ENCODE data around the gene PITRM1.
A peak's percentile ranks its signal among the peaks of the same experiment; 100 is the strongest.
"Not testable (repeated sequence)": the region's sequence is repeated elsewhere in the genome, so short reads cannot be mapped to it uniquely, and the experiment has no call there.

The PITRM1 gene

DNA sequence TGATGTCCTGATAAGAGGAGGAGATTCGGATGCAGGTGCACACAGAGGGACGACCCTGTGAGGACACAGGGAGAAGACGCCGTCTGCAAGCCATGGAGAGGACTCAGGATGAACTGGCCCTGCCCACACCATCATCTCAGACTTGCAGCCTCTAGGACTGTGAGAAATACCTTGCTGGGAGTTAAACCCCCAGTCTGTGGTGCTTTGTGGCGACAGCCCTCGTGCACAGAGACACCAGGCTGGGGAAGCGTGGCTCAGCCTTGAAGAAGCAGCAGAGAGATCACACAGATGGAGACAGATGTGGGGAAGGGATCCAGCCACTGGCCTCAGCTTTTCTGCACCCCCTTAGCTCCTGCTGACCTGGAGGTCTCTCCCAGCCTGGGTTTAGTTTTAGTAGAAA lies 26.3 kb upstream of the PITRM1 start:
- no peak for DNase-seq

DNA sequence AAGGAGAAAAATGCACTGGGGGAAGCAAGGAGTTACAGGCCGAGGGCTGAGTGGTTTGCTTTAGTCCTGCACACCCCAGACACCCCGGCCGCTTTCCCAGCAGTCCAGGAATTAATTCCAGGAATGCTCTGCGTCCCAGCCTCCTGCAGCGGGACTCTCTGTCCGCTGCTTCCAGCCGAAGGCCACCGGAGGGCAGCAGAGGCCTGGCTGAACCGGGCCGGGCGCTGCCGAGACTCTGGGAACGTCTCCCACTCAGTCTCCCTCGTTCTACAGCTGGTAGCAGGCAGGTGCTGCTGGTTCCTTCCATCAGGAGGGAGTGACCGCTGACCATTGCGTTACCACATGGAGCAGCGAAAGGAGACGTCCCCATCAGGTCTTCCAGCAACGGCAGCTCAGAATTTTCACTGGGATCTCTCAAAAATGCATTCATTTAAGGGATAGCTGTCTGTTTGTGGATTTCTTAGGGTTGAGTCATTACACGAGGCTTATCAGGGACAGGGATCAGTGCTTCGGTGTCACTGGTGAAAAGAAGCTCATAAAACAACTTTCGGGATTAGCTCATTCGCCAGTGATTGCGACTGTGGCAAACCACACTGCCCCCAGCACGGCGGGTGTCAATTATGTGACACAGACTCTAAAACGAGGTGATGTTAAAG lies 24.9 kb upstream of the PITRM1 start:
- DNase-seq: peak; percentile 88

DNA sequence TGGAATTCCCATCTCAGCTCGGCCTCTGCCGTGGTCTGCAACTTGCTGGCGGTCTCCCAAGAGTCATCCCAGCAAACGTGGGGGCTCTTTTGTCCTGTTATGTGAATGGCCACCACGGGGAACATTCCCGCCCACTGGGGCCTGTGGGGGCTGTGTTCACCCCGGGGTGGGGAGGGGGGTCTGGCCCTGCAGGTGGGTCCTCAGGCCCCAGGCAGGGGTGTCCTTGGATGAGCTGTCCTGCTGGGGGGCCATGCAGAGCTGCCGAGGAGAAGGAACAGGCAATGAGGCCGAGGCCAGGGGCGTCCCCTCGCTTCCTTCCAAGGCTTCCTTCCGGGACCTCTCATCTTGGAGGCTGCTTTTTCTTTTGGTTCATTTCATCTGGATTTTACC lies 24.4 kb upstream of the PITRM1 start:
- no peak for DNase-seq

DNA sequence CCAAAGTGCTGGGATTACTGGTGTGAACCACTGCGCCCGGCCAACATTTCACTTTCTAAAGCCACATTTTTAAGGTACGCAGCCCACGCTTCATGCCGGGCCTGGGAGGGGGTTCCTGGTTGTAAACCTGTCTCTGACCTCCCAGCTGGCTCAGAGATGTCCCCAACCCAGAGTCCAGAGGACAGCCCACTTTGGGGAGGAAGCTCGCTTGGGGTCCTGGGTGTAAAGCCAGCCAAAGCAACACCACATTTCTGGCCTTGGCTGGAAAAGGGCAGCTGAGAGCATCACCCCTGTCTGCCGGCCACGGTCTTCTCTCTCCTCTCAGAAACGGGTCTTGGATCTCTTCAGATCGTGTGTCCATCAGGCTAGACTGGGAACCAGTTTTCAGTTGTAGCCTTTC lies 23.9 kb upstream of the PITRM1 start:
- no peak for DNase-seq

DNA sequence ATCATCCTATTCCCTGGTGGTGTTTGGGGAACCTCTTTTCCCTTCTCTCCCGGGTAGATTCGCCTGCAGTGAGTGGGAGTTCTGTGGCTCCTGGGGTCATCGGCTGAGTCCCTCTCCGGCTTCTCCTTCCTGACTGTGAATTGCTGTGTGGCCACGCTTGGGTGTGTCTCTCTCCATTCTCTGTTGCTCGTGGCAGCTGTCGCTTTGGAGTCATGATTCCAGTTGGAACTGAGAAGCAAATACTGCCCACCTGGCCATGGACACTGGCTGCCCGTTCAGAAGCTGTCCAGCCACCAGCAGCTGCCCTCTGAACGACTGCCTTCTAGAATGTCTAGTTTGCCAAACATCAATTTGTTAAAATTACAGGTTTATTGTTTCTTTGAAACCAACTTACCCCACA lies 23.1 kb upstream of the PITRM1 start:
- DNase-seq: no peak

DNA sequence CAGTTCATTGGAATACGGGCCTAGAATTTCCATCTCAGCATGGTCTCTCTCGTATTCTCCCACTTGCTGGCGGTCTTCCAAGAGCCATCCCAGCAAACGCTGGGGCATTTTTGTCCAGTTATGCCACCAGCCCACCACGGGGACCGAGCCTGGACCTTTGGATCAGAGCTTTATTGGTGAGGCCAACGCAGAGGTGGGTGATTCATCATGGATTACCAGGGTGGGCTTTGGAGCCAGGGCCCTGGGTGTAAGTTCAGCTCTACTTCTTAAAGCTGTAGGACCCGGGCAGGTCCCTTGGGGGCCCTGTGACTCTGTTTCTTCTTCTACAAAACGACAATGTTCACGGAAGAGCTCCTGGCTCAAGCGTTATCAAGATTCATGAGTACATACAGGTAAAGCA lies 22.7 kb upstream of the PITRM1 start:
- no peak for DNase-seq

DNA sequence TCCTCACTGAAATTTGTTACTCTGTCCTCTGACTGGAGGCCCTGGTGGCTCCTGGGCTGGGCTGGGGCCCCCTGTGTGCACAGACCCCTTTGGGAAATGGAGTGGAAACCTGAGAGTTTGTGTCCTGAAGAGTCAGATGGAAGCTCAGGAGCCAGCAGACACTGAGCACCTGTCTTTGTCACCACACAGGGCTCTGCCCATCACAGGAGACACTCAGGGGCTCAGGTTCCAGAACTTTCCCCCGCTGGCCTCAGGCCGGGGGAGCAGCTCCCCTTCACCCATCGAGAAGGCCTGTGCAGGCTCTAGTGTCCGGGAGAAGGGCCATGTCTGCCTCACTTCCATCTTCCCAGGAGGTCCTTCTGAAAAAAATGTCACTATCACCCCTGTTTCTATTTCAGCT lies 22.3 kb upstream of the PITRM1 start:
- DNase-seq: no peak

DNA sequence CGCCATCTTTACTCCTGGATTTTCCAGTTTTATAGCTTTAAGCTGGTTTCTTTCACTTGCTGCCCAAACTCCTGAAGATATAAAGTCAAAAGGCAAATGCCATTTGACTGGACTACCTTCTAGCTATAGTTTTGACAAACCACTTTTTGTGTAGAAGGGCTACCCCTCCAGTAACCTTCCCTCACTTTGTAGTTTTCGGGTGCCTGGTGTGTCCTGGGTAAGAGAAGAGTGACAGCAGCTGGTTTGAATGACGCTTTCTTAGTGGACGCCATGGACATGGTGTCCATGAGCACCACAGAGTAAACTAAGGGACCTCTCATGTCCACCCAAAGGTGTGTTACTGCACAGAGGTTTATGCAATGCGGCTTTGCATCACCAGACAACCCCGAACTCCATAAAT lies 21.2 kb upstream of the PITRM1 start:
- no peak for DNase-seq

DNA sequence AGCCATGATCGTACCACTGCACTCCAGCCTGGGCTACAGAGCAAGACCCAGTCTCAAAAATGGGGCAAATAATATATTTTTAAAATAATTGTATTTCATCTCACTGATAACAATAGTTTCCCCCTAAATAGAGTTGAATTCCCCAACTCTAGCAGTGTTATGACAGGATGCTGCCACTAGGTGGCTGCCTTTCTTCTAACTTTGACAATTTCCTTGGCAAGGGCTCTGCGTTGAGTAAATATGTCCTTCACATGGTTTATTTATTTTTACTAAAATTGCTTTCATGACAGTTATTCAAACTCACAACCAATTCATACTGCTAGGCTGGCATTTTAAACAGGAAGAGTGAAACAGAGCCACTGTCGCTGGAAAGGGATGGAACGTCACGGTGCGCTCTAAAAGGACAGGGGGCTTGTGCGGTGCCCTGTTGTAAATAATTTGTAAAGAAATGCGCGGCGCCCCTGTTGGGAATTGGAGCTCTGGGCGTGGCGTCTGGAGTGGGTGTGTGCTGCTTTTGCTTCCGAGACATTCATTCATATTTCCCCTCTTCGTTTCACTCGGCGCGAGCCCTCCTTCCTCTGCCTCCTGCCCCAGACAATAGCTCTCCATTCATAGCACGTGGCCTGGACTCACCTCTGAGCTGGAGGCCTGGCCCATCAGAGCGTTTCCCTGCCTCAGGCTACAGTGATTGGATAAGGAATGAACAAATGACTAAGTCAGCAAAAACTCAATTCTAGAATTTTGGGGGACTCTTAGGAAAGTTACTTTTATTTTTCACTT lies 20.5 kb upstream of the PITRM1 start:
- DNase-seq: peak; percentile 44

DNA sequence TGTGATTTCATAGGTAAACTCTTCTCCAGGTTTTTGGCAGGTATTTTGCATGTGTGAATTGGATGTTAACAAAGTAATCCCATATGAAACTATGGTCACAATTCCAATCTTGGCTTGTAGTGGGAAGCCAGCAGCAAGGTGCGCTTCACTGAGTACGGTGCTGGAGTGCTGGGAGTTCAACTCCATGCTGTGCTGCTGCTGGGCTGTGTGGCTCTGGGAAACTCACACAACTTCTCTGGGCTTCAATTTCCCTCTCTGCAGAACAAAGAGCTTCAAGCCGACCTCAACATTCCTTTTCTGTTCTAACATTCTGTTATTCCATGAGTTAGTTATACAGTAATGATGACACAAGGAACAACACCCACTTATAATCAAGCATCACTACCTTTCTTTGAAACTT lies 18.2 kb upstream of the PITRM1 start:
- DNase-seq: no peak

DNA sequence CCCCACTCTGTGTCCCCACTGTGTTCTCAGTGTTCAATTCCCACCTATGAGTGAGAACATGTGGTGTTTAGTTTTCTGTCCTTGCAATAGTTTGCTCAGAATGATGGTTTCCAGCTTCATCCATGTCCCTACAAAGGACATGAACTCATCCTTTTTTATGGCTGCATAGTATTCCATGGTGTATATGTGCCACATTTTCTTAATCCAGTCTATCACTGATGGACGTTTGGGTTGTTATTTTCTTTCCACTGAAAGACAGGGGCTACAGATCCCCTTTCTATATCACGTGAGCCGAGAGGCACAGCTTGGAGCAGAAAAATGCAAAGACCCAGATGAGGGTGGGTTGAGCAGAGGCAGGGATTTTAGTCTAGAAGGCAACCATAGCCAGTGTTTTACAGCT lies 14.6 kb upstream of the PITRM1 start:
- not testable (repeated sequence) for DNase-seq

DNA sequence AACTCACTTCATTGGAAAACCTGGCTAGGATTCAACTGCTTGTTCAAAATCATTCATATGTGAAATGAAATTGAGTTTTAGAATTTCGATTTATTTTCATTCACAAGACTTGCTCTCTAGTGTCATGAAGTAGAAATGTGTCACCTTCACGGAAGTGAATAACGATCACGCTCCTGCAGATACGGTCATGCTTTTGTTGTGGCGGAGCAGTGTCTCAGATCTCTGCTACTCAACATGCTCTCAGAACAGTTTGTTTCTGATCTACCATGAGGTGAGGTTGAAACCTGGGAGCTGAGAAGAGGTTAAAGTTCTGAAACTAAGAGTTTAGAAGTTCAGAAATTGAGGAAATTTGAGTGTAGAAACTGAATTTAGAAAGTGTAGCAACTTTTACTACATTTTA lies 13.8 kb upstream of the PITRM1 start:
- no peak for DNase-seq

DNA sequence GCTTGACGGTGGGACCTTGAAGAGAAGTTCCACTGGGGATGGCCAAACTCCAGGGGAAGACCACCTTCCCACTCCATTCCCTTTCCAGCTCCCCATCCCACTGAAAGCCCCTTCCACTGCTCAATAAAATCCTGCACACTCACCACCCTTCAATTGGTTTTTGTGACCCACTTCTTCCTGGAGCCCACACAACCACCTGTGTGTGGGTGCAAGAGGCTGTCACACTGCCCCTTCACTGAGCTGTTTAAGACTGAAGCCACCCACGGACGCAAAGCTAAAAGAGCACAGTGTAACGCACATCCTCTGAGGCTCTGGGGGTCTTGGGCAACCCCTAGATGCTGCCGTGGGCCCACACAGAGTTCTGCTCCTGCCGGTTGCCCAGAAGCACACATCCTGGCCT lies 12.8 kb upstream of the PITRM1 start:
- no peak for DNase-seq

DNA sequence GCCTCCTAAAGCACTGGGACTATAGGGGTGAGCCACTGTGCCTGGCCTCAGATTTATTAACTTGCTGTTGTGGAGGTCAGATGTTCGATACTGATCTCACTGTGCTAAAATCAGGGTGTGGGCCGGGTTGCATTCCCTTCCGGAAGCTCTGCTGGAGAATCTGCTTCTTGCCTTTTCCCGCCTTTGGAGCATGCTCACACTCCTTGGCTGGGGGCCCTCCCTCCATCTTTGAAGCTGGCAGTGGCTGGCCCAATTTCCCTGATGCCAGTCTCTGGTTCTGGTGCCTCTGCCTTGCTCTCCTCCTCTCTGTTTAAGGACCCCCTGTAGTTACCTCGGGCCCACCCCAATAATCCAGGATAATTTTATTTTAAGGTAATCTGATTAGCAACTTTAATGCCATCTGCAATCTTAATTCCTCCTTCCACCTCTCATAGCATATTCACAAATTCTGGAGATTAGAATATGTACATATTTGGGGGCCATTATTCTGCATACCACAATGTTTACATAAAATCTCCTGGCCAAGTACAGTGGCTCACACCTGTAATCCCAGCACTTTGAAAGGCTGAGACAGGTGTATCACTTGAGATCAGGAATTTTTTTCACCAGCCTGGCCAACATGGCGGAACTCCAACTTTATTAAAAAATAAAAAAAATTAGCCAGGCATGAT lies 7.9 kb upstream of the PITRM1 start:
- DNase-seq: no peak

DNA sequence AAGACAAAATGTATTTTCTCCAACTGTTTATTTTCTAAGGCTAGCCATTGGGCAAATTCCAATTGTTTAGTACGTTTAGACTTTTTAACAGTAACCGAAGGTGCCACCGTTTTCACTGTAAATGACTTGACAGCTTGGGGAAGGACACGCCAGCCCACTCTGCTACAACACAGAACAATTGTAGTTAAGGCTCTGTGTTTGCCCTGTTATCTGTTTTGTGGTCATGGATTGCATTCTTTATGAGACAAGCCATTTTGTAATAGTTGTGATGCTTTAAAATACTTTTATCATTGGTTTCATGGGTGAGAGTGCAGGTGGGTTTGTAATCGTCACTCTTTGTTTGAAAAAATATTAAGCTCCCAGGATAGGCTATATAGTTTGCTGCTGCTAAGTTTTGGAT lies 6.6 kb upstream of the PITRM1 start:
- no peak for DNase-seq

DNA sequence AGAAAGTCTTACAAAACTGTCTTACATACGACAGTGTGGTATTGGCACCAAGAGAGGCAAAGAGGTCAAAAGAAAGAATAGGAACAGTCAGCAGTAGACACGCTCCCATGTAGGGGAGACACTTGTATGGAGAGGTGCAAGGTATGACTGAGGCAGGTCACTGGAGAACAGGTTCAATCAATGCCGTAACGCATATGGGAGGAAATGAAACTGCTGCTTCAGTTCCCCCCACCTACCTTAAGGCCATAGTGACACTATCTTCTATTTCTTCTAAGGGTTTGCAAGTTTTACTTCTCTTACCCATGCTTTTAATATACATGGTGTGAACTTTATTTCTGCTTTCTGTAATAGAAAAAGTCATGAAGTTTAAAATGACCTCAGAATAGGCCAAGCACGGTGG lies 5.5 kb upstream of the PITRM1 start:
- no peak for DNase-seq

DNA sequence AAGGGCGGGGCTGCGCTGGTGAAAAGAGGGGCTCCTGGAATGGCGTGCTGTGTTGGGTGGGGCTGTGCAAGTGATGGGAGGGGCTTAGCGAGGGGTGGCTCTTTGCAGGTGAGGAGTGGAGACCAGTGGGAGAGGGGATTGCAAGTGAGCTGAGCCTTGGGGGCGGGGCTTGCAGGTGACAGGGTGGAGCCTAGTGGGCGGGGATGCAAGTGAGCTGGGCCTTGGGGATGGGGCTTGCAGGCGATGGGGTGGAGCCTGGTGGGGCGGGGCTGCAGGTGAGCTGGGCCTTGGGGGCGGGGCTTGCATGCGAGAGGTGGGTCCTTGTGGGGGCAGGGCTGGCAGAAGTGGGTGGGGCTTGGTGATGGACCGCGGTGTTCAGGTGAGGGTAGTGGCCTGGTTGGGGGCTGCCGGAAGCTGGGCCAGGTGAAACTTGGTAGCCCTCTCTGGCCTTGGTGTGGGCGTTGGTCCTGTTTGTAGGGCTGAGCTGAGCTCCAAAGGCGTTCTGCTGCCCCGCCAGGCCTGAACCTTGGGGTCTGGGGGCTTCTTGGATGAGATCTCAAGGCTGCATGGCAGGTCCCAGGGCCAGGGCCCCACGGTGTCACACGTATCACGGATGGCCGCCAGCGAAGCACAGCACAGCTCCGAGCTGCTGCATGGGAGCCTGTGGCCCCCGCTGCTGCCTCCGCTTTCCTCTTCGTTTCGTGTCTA lies 743 bp upstream of the PITRM1 start:
- DNase-seq: peak; percentile 45

DNA sequence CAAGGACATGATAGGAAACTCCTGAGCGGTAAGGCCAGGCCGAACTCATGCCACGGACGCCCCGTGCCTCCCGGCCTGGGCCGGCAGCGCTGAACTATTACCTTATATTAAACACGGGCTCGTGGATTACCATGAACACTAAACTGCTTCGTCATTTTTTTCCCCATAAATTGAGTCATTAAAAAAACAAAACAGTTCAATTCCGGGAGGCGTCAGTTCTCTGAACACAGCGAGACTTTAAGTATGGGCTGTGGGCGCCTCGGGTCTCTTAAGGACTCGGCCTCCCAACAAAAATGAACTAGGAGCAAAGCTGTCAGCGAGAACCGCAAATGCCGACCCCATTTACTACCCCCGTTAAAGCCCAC lies 519 bp downstream of the PITRM1 start:
- no peak for DNase-seq

DNA sequence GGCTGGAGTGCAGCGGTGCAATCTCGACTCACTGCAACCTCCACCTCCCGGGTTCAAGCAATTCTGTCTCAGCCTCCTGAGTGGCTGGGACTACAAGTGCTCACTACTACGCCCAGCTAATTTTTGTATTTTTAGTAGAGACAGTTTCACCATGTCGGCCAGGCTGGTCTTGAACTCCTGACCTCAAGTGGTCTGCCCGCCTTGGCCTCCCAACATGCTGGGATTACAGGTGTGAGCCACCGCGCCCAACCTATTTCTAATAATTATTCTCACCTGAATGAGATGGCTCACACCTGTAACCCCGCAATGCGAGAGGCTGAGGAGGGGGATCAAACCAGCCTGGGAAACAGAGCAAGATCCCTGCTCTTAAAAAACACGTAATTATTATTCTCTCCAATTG lies 1.1 kb downstream of the PITRM1 start:
- DNase-seq: not testable (repeated sequence)

DNA sequence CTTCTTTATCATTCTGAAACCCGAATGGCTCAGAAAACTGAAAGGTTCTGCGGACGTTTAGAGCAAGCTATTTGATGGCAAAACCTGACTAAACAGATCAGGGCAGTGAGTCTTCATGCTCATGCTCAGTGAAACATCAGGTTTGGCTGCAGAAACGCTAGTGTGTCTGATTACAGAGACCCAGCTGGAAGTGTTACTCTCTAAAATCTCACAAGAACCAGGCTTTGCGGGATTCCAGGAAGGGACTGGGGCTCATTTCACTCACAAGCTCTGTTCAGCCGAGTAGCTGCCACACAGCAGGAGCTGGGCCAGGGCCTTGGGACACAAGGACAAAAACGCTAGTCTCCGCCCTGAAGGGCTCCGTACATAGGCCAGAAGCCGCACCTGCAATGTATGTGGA lies 2.9 kb downstream of the PITRM1 start:
- no peak for DNase-seq

DNA sequence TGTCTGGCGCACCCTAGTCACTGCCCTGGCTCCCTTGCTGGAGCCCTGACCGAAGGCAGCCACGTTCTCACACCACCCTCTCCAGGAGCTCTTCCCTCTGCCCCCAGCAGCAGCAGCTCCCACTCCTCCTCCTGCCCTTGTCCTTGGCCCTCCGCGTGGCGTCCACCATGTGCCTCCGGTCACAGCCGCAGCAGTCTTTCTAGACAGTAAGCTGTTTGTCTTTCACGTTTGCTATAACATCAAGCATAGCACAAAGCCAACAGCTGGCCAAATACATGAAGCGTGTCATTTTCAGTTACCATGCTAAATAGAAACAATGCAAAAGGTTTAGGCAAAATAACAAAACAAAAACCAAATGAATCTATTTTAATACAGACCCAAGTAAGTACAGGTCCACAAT lies 3.3 kb downstream of the PITRM1 start:
- DNase-seq: no peak

DNA sequence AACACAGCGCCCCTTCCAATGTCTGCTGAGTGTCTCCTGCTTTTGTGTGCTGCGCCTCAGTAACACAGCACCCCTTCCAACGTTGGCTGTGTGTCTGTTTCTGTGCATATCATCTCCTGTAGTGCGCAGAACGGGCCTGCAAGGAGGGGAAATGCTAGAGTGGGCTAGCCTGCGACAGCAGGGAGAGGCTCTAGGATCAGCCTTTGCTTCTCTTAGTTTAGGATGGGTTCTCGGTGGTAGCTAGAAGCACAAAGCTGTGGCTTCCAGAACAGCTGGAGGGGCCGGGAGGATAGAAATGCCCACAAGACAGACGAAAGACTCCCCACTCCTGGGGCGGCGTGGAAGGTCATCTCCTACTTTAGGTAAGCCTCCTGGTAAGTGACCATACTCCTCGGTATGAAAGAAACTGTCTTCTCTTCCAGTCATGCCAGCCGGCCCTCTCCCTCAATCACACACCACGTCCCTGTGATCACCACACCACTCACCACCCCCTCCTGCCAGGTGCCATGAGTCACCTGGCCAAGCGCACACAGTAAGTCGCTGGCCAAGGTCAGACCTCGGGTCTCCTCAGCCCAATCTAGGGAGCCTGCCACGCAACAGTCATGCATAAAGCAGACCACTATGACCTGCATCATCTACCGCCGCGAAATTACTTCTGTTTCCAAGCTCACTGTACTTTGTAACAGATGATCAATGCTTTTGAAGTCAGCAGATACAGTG lies 4.8 kb downstream of the PITRM1 start:
- DNase-seq: no peak

Measured in 8988T (cell line).